22Rv1 (cell line): ENCODE measurements around the gene PLXDC2.

ENCODE experiments used
- H3K27ac ChIP-seq: fragments of 450-650 bp; 2 replicates; pipeline ENCODE4 v1.5.1; 2017
- CTCF ChIP-seq: fragments of 450-650 bp; IDR thresholded peaks from 2 replicates; pipeline ENCODE4 v1.5.1; 2017; ENCODE audit warnings: mild to moderate bottlenecking
- ZFX ChIP-seq: fragments of 450-650 bp; IDR thresholded peaks from 2 replicates; pipeline ENCODE4 v1.6.1; 2017; ENCODE audit warnings: antibody characterized with exemption, borderline replicate concordance

Gene PLXDC2

GRCh38 chr10:19826712-19827111, 10.5 kb downstream of the PLXDC2 start:
- no peak for TF ChIP-seq CTCF
- TF ChIP-seq ZFX, result no peak
- no peak overlapping the region for H3K27ac ChIP-seq

GRCh38 chr10:19828278-19829049, 12.2 kb downstream of the PLXDC2 start:
- H3K27ac ChIP-seq, result no peak overlapping the region

GRCh38 chr10:19832699-19833098, 16.5 kb downstream of the PLXDC2 start:
- TF ChIP-seq ZFX (no peak), CTCF (no peak)
- H3K27ac ChIP-seq, result no peak overlapping the region

More at GRCh38 chr10:19828278-19829049, 12.2 kb downstream of the PLXDC2 start:
- TF ChIP-seq ZFX (no peak), CTCF (no peak)

DNA sequence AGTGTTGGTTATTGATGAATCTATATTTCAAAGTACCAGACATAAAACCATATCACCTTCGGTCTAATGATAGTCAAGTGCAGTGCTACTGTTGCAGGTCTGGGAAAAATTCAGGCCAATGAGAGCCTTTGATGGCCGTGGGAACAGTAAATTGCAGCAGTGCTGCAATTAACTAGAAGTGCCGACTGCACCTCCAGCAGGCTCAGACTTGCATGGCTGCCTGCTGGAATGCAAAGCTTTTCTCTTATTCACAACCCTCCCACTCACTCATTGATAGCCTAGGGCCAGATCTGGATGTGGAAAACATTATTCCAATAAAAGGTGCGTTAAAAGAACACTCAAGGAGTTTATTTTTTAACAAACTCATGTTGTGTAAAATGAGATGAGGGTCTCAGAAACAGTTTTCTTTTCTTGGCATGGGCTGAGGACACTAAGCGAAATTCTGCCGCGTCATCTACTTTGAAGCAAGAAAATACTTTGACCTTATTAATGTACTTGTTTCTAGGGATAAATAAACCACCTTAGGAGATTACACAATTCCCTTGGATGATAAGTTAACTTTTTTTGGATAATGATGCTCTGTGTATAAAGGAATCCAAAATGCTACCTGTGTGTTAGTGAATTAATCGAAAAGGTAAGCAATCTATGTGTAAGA, 17.1 kb downstream of the PLXDC2 start:
- no peak overlapping the region for H3K27ac ChIP-seq
- TF ChIP-seq ZFX (no peak), CTCF (no peak)

- H3K27ac ChIP-seq, result no peak overlapping the region
- TF ChIP-seq CTCF (no peak), ZFX (no peak)
Observed at GRCh38 chr10:19835952-19836351, 19.7 kb downstream of the PLXDC2 start.

DNA sequence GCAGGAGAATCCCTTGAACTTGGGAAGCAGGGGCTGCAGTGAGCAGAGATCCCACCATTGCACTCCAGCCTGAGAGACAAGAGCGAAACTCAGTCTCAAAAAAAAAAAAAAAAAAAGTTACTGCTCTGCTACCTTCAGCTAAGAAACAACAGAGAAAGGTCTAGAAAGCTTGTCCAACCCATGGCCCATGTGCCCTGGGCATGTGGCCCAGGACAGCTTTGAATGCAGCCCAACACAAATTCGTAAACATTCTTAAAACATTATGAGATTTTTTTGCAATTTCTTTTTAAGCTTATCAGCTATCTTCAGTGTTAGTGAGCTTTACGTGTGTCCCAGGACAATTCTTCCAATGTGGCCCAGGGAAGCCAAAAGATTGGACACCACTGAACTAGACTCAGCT, 22.9 kb downstream of the PLXDC2 start:
- TF ChIP-seq ZFX, result no peak
- TF ChIP-seq CTCF, result no peak
- H3K27ac ChIP-seq, result no peak overlapping the region

- no peak overlapping the region for H3K27ac ChIP-seq
- TF ChIP-seq CTCF, result no peak
- no peak for TF ChIP-seq ZFX
Observed at GRCh38 chr10:19839552-19839951, 23.3 kb downstream of the PLXDC2 start.
